ENCODE results near the gene CMSS1. TPM values are rescaled to one million over a fixed set of nuclear protein-coding genes. Genes with fewer than 3 reads are reported as not detected.

CMSS1 gene
- total RNA-seq, 1 experiment from 2014 or later = 64.1 TPM

DNA sequence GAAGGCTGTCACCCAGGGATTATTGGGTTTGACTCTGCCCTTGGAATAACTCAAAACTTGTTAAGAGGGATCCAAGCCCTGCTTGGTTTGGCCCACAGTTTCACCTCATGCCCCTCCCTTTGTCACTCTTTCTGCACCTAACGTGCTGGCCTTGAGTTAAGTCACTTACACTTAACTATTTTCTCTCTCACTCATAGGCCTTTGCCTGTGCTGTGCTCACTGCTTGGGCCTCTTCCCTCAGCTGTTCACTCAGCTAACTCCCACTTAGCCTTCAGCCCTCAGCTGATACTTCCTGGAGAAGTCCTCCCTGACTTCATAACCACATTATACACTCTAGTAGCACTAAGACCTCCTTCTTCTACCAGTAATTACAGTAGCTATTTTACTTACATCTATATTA, 133.3 kb downstream of the CMSS1 start:
- H3K4me1 ChIP-seq (ENCODE audit: control insufficient read depth in 1 of 2, insufficient read depth in 2 of 2, low read length in 2 of 2) = no peaks in the 10 kb centered on the region
- H3K27me3 ChIP-seq (ENCODE audit: insufficient read depth, low read length) = no peaks in the 10 kb centered on the region
- ATAC-seq (no peak), DNase-seq (ENCODE audit: low read depth, low spot score) (no peak)
- H3K79me2 ChIP-seq (ENCODE audit: insufficient read depth, low read length) = no peaks in the 10 kb centered on the region
- BruUV-seq (replicated peaks) = no TSS peak
- no peak overlapping the region for H2AFZ ChIP-seq (ENCODE audit: low read depth, low read length, poor library complexity, severe bottlenecking)
- no peaks in the 10 kb centered on the region; the same call in 1 of the 2 replicates for H4K20me1 ChIP-seq (ENCODE audit: insufficient read depth)
- intact Hi-C loops (cut with micrococcal nuclease) = no loop called here
- H3K36me3 ChIP-seq (ENCODE audit: control insufficient read depth in 1 of 2, insufficient read depth in 2 of 2, low read length in 2 of 2) = no peaks in the 10 kb centered on the region
- no peak overlapping the region for H3K27ac ChIP-seq (ENCODE audit: low read depth, low read length)
- H3K4me3 ChIP-seq (replicated peaks in 1 of 2; ENCODE audit: low read depth in 1 of 2, low read length in 2 of 2) = no peak overlapping the region
- no peaks in the 10 kb centered on the region for H3K9me2 ChIP-seq (ENCODE audit: insufficient read depth)
- no peaks in the 10 kb centered on the region for H3K9me3 ChIP-seq (ENCODE audit: control insufficient read depth in 1 of 2, insufficient read depth in 1 of 2, low read depth in 1 of 2, low read length in 2 of 2)
- H3K9ac ChIP-seq (ENCODE audit: low read length) = no peak overlapping the region
- H3K4me2 ChIP-seq (ENCODE audit: low read length) = no peak overlapping the region
- TF ChIP-seq EZH2phosphoT487 (IDR thresholded peaks at IDR 0.05; ENCODE audit: borderline replicate concordance) (no peak), EGR1 (IDR thresholded peaks at IDR 0.05; ENCODE audit: low read depth) (no peak), SIN3A (IDR thresholded peaks at IDR 0.05; ENCODE audit: low read depth) (no peak), YY1 (IDR thresholded peaks at IDR 0.05; ENCODE audit: extremely low read depth, insufficient replicate concordance, low read depth, low read length) (no peak), EZH2 (IDR thresholded peaks at IDR 0.05) (no peak), CEBPB (IDR thresholded peaks at IDR 0.05; ENCODE audit: low read depth) (no peak), ZFX (IDR thresholded peaks at IDR 0.05) (no peak), TCF7L2 (IDR thresholded peaks at IDR 0.05; ENCODE audit: borderline replicate concordance, extremely low read depth, insufficient read depth, insufficient read length) (no peak), CBX3 (IDR thresholded peaks at IDR 0.05; ENCODE audit: low read depth) (no peak)
- TF ChIP-seq, protein P1, sequence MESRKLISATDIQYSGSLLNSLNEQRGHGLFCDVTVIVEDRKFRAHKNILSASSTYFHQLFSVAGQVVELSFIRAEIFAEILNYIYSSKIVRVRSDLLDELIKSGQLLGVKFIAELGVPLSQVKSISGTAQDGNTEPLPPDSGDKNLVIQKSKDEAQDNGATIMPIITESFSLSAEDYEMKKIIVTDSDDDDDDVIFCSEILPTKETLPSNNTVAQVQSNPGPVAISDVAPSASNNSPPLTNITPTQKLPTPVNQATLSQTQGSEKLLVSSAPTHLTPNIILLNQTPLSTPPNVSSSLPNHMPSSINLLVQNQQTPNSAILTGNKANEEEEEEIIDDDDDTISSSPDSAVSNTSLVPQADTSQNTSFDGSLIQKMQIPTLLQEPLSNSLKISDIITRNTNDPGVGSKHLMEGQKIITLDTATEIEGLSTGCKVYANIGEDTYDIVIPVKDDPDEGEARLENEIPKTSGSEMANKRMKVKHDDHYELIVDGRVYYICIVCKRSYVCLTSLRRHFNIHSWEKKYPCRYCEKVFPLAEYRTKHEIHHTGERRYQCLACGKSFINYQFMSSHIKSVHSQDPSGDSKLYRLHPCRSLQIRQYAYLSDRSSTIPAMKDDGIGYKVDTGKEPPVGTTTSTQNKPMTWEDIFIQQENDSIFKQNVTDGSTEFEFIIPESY (IDR thresholded peaks at IDR 0.05; ENCODE audit: extremely low read depth, insufficient replicate concordance, low read length) = no peak
- TF ChIP-seq, protein P2, sequence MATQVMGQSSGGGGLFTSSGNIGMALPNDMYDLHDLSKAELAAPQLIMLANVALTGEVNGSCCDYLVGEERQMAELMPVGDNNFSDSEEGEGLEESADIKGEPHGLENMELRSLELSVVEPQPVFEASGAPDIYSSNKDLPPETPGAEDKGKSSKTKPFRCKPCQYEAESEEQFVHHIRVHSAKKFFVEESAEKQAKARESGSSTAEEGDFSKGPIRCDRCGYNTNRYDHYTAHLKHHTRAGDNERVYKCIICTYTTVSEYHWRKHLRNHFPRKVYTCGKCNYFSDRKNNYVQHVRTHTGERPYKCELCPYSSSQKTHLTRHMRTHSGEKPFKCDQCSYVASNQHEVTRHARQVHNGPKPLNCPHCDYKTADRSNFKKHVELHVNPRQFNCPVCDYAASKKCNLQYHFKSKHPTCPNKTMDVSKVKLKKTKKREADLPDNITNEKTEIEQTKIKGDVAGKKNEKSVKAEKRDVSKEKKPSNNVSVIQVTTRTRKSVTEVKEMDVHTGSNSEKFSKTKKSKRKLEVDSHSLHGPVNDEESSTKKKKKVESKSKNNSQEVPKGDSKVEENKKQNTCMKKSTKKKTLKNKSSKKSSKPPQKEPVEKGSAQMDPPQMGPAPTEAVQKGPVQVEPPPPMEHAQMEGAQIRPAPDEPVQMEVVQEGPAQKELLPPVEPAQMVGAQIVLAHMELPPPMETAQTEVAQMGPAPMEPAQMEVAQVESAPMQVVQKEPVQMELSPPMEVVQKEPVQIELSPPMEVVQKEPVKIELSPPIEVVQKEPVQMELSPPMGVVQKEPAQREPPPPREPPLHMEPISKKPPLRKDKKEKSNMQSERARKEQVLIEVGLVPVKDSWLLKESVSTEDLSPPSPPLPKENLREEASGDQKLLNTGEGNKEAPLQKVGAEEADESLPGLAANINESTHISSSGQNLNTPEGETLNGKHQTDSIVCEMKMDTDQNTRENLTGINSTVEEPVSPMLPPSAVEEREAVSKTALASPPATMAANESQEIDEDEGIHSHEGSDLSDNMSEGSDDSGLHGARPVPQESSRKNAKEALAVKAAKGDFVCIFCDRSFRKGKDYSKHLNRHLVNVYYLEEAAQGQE (IDR thresholded peaks at IDR 0.05; ENCODE audit: low read depth) = no peak
- CTCF ChIA-PET = no interaction called here
- POLR2A ChIA-PET = no interaction called here
- RAD21 ChIA-PET (ENCODE audit: low non-redundant PET in 1 of 2, low total read pairs in 2 of 2, uncharacterized antibody in 2 of 2, unreplicated experiment in 2 of 2) = no interaction called here
